NB4 (cell line): ENCODE measurements around the gene CTNNA3.

ENCODE experiments used
- MYC ChIP-seq: IDR thresholded peaks from 2 replicates; pipeline ENCODE4 v1.6.1; 2011; ENCODE audit warnings: low read depth, low read length
- POLR2A ChIP-seq: IDR thresholded peaks from 2 replicates; pipeline ENCODE4 v1.6.1; 2011; ENCODE audit warnings: mild to moderate bottlenecking; ENCODE audit not compliant: insufficient read length; ENCODE audit errors: extremely low read depth
- TF ChIP-seq, protein P1 (sequence below): IDR thresholded peaks from one replicate; pipeline ENCODE4 v1.5.1; 2012; ENCODE audit warnings: low read depth, low read length
- TF ChIP-seq, protein P2 (sequence below): IDR thresholded peaks from 2 replicates; pipeline ENCODE4 v1.6.1; 2011; ENCODE audit warnings: low read depth, low read length

DNA sequence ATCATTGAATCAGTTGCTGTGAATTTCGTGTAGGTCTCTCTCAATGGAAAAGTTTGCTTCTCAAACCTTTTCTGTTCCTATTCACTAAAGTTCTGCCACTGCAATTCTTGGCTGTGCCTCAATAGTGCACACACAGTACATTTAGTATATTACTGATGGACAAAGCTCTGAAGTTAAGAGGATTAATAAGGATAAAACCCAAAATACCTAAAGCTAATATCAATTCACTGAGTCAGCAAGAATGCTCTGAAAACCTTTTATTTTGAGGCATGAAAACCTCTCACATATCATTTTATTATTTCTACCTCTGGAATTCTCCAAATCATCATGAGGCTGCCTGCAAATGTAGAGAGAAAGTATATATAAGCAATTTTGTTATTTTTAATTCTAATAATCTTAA lies 1403.5 kb downstream of the CTNNA3 start:
- TF ChIP-seq, protein P1, sequence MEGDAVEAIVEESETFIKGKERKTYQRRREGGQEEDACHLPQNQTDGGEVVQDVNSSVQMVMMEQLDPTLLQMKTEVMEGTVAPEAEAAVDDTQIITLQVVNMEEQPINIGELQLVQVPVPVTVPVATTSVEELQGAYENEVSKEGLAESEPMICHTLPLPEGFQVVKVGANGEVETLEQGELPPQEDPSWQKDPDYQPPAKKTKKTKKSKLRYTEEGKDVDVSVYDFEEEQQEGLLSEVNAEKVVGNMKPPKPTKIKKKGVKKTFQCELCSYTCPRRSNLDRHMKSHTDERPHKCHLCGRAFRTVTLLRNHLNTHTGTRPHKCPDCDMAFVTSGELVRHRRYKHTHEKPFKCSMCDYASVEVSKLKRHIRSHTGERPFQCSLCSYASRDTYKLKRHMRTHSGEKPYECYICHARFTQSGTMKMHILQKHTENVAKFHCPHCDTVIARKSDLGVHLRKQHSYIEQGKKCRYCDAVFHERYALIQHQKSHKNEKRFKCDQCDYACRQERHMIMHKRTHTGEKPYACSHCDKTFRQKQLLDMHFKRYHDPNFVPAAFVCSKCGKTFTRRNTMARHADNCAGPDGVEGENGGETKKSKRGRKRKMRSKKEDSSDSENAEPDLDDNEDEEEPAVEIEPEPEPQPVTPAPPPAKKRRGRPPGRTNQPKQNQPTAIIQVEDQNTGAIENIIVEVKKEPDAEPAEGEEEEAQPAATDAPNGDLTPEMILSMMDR: no peak
- TF ChIP-seq, protein P2, sequence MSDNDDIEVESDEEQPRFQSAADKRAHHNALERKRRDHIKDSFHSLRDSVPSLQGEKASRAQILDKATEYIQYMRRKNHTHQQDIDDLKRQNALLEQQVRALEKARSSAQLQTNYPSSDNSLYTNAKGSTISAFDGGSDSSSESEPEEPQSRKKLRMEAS: no peak
- TF ChIP-seq POLR2A: no peak
- no peak for TF ChIP-seq MYC
